Uterus (tissue), 4 donors: Measurements from ENCODE around the gene SGSM2. TPM values are rescaled to one million over a fixed set of nuclear protein-coding genes. Genes with fewer than 3 reads are reported as not detected.

ENCODE experiments used
- DNase-seq, 2 donors: peaks; one replicate each; pipeline ENCODE4 v3.0.0-alpha.2; 2019 to 2020
- H3K27ac ChIP-seq, 2 donors: fragments of 200-600 bp; sonication (generic); 1 replicate in 1 of 2; 2 replicates in 1 of 2; pipeline ENCODE4 v1.5.1; 2016 to 2018
- H3K27me3 ChIP-seq, 2 donors: fragments of 200-600 bp; sonication (generic); one replicate each; pipeline ENCODE4 v1.5.1; 2018 to 2019; ENCODE audit warnings: control low read depth in 1 of 2
- H3K36me3 ChIP-seq, 2 donors: fragments of 200-600 bp; sonication (generic); one replicate each; pipeline ENCODE4 v1.5.1; 2019; ENCODE audit warnings: control low read depth in 1 of 2
- H3K4me1 ChIP-seq, 2 donors: fragments of 200-600 bp; sonication (generic); one replicate each; pipeline ENCODE4 v1.5.1; 2018 to 2019; ENCODE audit warnings: control low read depth in 1 of 2
- H3K4me3 ChIP-seq, 2 donors: fragments of 200-600 bp; sonication (generic); 1 replicate in 1 of 2; 2 replicates in 1 of 2; pipeline ENCODE4 v1.5.1; 2018 to 2019; ENCODE audit warnings: mild to moderate bottlenecking in 1 of 2
- H3K9me3 ChIP-seq, 2 donors: fragments of 200-600 bp; sonication (generic); one replicate each; pipeline ENCODE4 v1.5.1; 2019; ENCODE audit warnings: control low read depth in 1 of 2
- CTCF ChIP-seq, 4 experiments: fragments of 200-600 bp in 2 of 4; fragments of 450-650 bp in 2 of 4; sonication (generic) in 2 of 4; IDR thresholded peaks; one replicate each; pipeline ENCODE4 v1.5.1; 2016 to 2019; ENCODE audit warnings: antibody characterized with exemption in 4 of 4, mild to moderate bottlenecking in 2 of 4, moderate library complexity in 1 of 4
- POLR2A ChIP-seq, 2 donors: fragments of 450-650 bp; IDR thresholded peaks; one replicate each; pipeline ENCODE4 v1.6.1; 2016; ENCODE audit warnings: antibody characterized with exemption in 2 of 2, mild to moderate bottlenecking in 1 of 2, moderate library complexity in 1 of 2
- intact Hi-C: fragments of 100-400 bp; cut with DNase I; formaldehyde crosslinking; loops from one replicate; pipeline ENCODE4 v1.15.1; 2023; ENCODE audit warnings: low total_unique reads
- total RNA-seq, 4 donors: library from RNA; depleted of rRNA in 3 of 4; stranded (reverse); fragments of >200 nt in 3 of 4; gene quantifications; one replicate each; pipeline versions ENCODE4 v1.1.0 to v1.2.4, GENCODE V29; 2014 to 2023
- donor health status: DM: yes; HTN: yes; CAD: no.

SGSM2 gene
- total RNA-seq = 10 to 100 TPM; 13.2 to 77.5 (median 51.2) TPM

- H3K27ac ChIP-seq = peak within 1 kb of the TSS; percentile 79 to 90
- H3K36me3 ChIP-seq = no peaks in the 10 kb centered on the region
- peak within 1 kb of the TSS; percentile 85 to 97 for H3K4me3 ChIP-seq
- no peak for TF ChIP-seq CTCF (IDR thresholded peaks at IDR 0.05)
- TF ChIP-seq POLR2A (IDR thresholded peaks at IDR 0.05) = no peak
- H3K9me3 ChIP-seq = no peaks in the 10 kb centered on the region
- DNase-seq = peak; percentile 45 to 66
- H3K4me1 ChIP-seq = peaks cover 0 to 5% of the 10 kb centered on the region in 2 donors
- intact Hi-C loops = no loop called here
- no peaks in the 10 kb centered on the region for H3K27me3 ChIP-seq
Measured at GRCh38 chr17:2336852-2337543, at the start of gene SGSM2. Gene SGSM2 (plus strand): TSS chr17:2337501. CDS start chr17:2337689, 188 bp downstream.

GRCh38 chr17:2289878-2290478, 47.3 kb upstream of the SGSM2 start:
- H3K4me3 ChIP-seq = no peak overlapping the region
- no peak for DNase-seq
- no peaks in the 10 kb centered on the region for H3K4me1 ChIP-seq
- no peaks in the 10 kb centered on the region for H3K9me3 ChIP-seq
- H3K27ac ChIP-seq = no peak overlapping the region
- no peaks in the 10 kb centered on the region for H3K27me3 ChIP-seq
- TF ChIP-seq CTCF (IDR thresholded peaks at IDR 0.05) (no peak), POLR2A (IDR thresholded peaks at IDR 0.05) (no peak)
- intact Hi-C loops = no loop called here
- no peaks in the 10 kb centered on the region for H3K36me3 ChIP-seq

- TF ChIP-seq CTCF (IDR thresholded peaks at IDR 0.05) (no peak), POLR2A (IDR thresholded peaks at IDR 0.05) (no peak)
- Histone ChIP-seq H3K4me1 (no peaks in the 10 kb centered on the region), H3K9me3 (no peaks in the 10 kb centered on the region), H3K4me3 (no peak overlapping the region), H3K27me3 (no peaks in the 10 kb centered on the region), H3K27ac (no peak overlapping the region), H3K36me3 (no peaks in the 10 kb centered on the region)
- no peak for DNase-seq
- intact Hi-C loops = no loop called here
Measured at GRCh38 chr17:2292100-2292499, 45.2 kb upstream of the SGSM2 start.

- intact Hi-C loops = no loop called here
- H3K4me3 ChIP-seq = no peak overlapping the region
- H3K4me1 ChIP-seq = no peaks in the 10 kb centered on the region
- H3K36me3 ChIP-seq = no peaks in the 10 kb centered on the region
- TF ChIP-seq CTCF (IDR thresholded peaks at IDR 0.05) (no peak), POLR2A (IDR thresholded peaks at IDR 0.05) (no peak)
- no peaks in the 10 kb centered on the region for H3K9me3 ChIP-seq
- no peak for DNase-seq
- no peaks in the 10 kb centered on the region for H3K27me3 ChIP-seq
- H3K27ac ChIP-seq = no peak overlapping the region
Measured at GRCh38 chr17:2295575-2295974, 41.7 kb upstream of the SGSM2 start.

- no peaks in the 10 kb centered on the region for H3K9me3 ChIP-seq
- no peaks in the 10 kb centered on the region for H3K36me3 ChIP-seq
- H3K27me3 ChIP-seq = no peaks in the 10 kb centered on the region
- no peak overlapping the region for H3K4me3 ChIP-seq
- intact Hi-C loops = no loop called here
- no peak overlapping the region for H3K27ac ChIP-seq
- no peak for TF ChIP-seq CTCF (IDR thresholded peaks at IDR 0.05)
- TF ChIP-seq POLR2A (IDR thresholded peaks at IDR 0.05) = no peak
- peaks cover 0 to 5% of the 10 kb centered on the region in 2 donors for H3K4me1 ChIP-seq
- DNase-seq = no peak
Measured at GRCh38 chr17:2297023-2297422, 40.3 kb upstream of the SGSM2 start.
